Transverse colon (tissue), 4 donors: ENCODE measurements around the gene MPRIP. TPM values are rescaled to one million over a fixed set of nuclear protein-coding genes. Genes with fewer than 3 reads are reported as not detected.

Experiments
- DNase-seq: peaks from one replicate; pipeline ENCODE4 v3.0.0-alpha.2; 2019
- H3K27ac ChIP-seq, 4 donors: fragments of 200-600 bp; sonication (generic); 2 replicates each; pipeline ENCODE4 v1.5.1; 2016 to 2018; ENCODE audit warnings: inconsistent platforms in 4 of 4
- H3K27me3 ChIP-seq: fragments of 200-600 bp; sonication (generic); 2 replicates; pipeline ENCODE4 v1.5.1; 2017; ENCODE audit warnings: inconsistent platforms
- H3K36me3 ChIP-seq, 4 donors: fragments of 200-600 bp; sonication (generic); 2 replicates each; pipeline ENCODE4 v1.5.1; 2017 to 2019; ENCODE audit warnings: inconsistent platforms in 4 of 4
- H3K4me1 ChIP-seq, 4 donors: fragments of 200-600 bp; sonication (generic); 2 replicates each; pipeline ENCODE4 v1.5.1; 2017 to 2020; ENCODE audit warnings: inconsistent platforms in 4 of 4
- H3K4me3 ChIP-seq, 4 donors: fragments of 200-600 bp; sonication (generic); 1 replicate in 1 of 4; 2 replicates in 3 of 4; pipeline versions ENCODE4 v1.5.1 to v1.6.1; 2017 to 2019; ENCODE audit warnings: inconsistent platforms in 4 of 4
- H3K9me3 ChIP-seq, 2 donors: fragments of 200-600 bp; sonication (generic); 2 replicates each; pipeline ENCODE4 v1.5.1; 2017 to 2019; ENCODE audit warnings: inconsistent platforms in 2 of 2
- CTCF ChIP-seq, 5 experiments: fragments of 200-600 bp in 3 of 5; fragments of 450-650 bp in 2 of 5; sonication (generic) in 3 of 5; IDR thresholded peaks; 1 replicate in 2 of 5; 2 replicates in 3 of 5; pipeline ENCODE4 v1.5.1; 2016 to 2017; ENCODE audit warnings: antibody characterized with exemption in 5 of 5, inconsistent platforms in 3 of 5, mild to moderate bottlenecking in 2 of 5, moderate library complexity in 1 of 5
- EP300 ChIP-seq: sonication (generic); formaldehyde crosslinking; IDR thresholded peaks from one replicate; pipeline ENCODE4 v1.6.1; 2017; ENCODE audit warnings: antibody characterized with exemption, low read depth
- POLR2A ChIP-seq: fragments of 450-650 bp; IDR thresholded peaks from one replicate; pipeline ENCODE4 v1.6.1; 2016; ENCODE audit warnings: antibody characterized with exemption, mild to moderate bottlenecking, moderate library complexity
- POLR2AphosphoS5 ChIP-seq, 3 donors: sonication (generic); formaldehyde crosslinking; IDR thresholded peaks; one replicate each; pipeline ENCODE4 v1.6.1; 2016; ENCODE audit warnings: antibody characterized with exemption in 3 of 3
- WGBS, 2 donors: methylation state at CpG; one replicate each; pipeline ENCODE4 v1.1.5; 2018; ENCODE audit warnings: low coverage in 1 of 2; 5-methylcytosine and 5-hydroxymethylcytosine counted together
- in situ Hi-C, 4 donors: fragments of 200-750 bp; cut with MboI; loops; one replicate each; pipeline versions ENCODE4 v1.15.0 to v1.15.1; 2017; ENCODE audit warnings: low sequenced_read_pairs in 3 of 4, low pct_ligation_motif_present in 1 of 4, low pct_unique_long_range_greater_than_20kb in 1 of 4
- intact Hi-C: fragments of 100-400 bp; cut with DNase I; formaldehyde crosslinking; loops from one replicate; pipeline ENCODE4 v1.15.1; 2023; ENCODE audit warnings: low total_unique reads
- total RNA-seq, 4 donors: library from RNA; depleted of rRNA; stranded (reverse); fragments of >200 nt; gene quantifications; one replicate each; pipeline ENCODE4 v1.1.0, GENCODE V29; 2016

MPRIP gene
- total RNA-seq, 4 donors from 2014 or later = 124 to 368 (median 158) TPM

GRCh38 chr17:17127156-17127555, 84.9 kb downstream of the MPRIP start:
- no peaks in the 10 kb centered on the region for H3K9me3 ChIP-seq
- intact Hi-C loops = no loop called here
- H3K4me1 ChIP-seq = peaks cover 0 to 13% (median 0%) of the 10 kb centered on the region in 4 donors
- TF ChIP-seq POLR2AphosphoS5 (IDR thresholded peaks at IDR 0.05) (no peak), POLR2A (no peak), EP300 (no peak), CTCF (IDR thresholded peaks at IDR 0.05) (no peak)
- in situ Hi-C loops = loop anchor here in 1 of 4 donors (25.0 kb wide), 1 partner anchor 115 kb away; no protein-coding TSS in a partner anchor
- no peak overlapping the region for H3K27ac ChIP-seq
- H3K4me3 ChIP-seq = no peak overlapping the region
- WGBS, 2 donors = 88 to 100% methylated on average over 1 to 6 of the region's 6 CpGs
- peaks cover 0 to 17% (median 0%) of the 10 kb centered on the region in 4 donors for H3K36me3 ChIP-seq
- no peak for DNase-seq
- H3K27me3 ChIP-seq = no peaks in the 10 kb centered on the region

GRCh38 chr17:17127730-17128291, 85.6 kb downstream of the MPRIP start:
- intact Hi-C loops (no loop called here), in situ Hi-C loops (loop anchor here in 1 of 4 donors (25.0 kb wide), 1 partner anchor 116 kb away; no protein-coding TSS in a partner anchor)
- WGBS, 2 donors = 80 to 86% methylated on average over 2 to 11 of the region's 11 CpGs
- DNase-seq = no peak
- Histone ChIP-seq H3K9me3 (no peaks in the 10 kb centered on the region), H3K27me3 (no peaks in the 10 kb centered on the region), H3K36me3 (peaks cover 0 to 18% (median 0%) of the 10 kb centered on the region in 4 donors), H3K4me3 (no peak overlapping the region), H3K27ac (no peak overlapping the region), H3K4me1 (peaks cover 0 to 10% (median 0%) of the 10 kb centered on the region in 4 donors)
- no peak for TF ChIP-seq POLR2A
- no peak for TF ChIP-seq POLR2AphosphoS5 (IDR thresholded peaks at IDR 0.05)
- no peak for TF ChIP-seq EP300
- no peak for TF ChIP-seq CTCF (IDR thresholded peaks at IDR 0.05)

GRCh38 chr17:17128476-17129075, 86.3 kb downstream of the MPRIP start:
- in situ Hi-C loops = loop anchor here in 1 of 4 donors (25.0 kb wide), 1 partner anchor 116 kb away; no protein-coding TSS in a partner anchor
- Histone ChIP-seq H3K4me3 (no peak overlapping the region), H3K27me3 (no peaks in the 10 kb centered on the region), H3K27ac (no peak overlapping the region), H3K9me3 (no peaks in the 10 kb centered on the region), H3K4me1 (peaks cover 0 to 8% (median 0%) of the 10 kb centered on the region in 4 donors), H3K36me3 (peaks cover 0 to 18% (median 0%) of the 10 kb centered on the region in 4 donors)
- TF ChIP-seq POLR2AphosphoS5 (IDR thresholded peaks at IDR 0.05) = no peak
- TF ChIP-seq POLR2A = no peak
- TF ChIP-seq CTCF (IDR thresholded peaks at IDR 0.05) = no peak
- no peak for TF ChIP-seq EP300
- DNase-seq = no peak
- intact Hi-C loops = no loop called here
- 90 to 100% methylated on average over 2 to 12 of the region's 14 CpGs for WGBS, 2 donors

- intact Hi-C loops (no loop called here), in situ Hi-C loops (loop anchor here in 1 of 4 donors (25.0 kb wide), 1 partner anchor 117 kb away; no protein-coding TSS in a partner anchor)
- no peaks in the 10 kb centered on the region for H3K9me3 ChIP-seq
- peaks cover 0 to 8% (median 0%) of the 10 kb centered on the region in 4 donors for H3K4me1 ChIP-seq
- peaks cover 0 to 18% (median 0%) of the 10 kb centered on the region in 4 donors for H3K36me3 ChIP-seq
- H3K27me3 ChIP-seq = no peaks in the 10 kb centered on the region
- TF ChIP-seq EP300 = no peak
- TF ChIP-seq CTCF (IDR thresholded peaks at IDR 0.05) = no peak
- TF ChIP-seq POLR2AphosphoS5 (IDR thresholded peaks at IDR 0.05) = no peak
- TF ChIP-seq POLR2A = no peak
- H3K27ac ChIP-seq = no peak overlapping the region
- no peak for DNase-seq
- 66% methylated on average over 4 of the region's 4 CpGs; no CpG with 5 or more reads in 1 of the 2 donors for WGBS, 2 donors
- H3K4me3 ChIP-seq = no peak overlapping the region
Observed at GRCh38 chr17:17129466-17129865, 87.2 kb downstream of the MPRIP start.
